Measurements from ENCODE around the gene MOB3B.
"Not testable (repeated sequence)": the region's sequence is repeated elsewhere in the genome, so short reads cannot be mapped to it uniquely, and the experiment has no call there.

Gene MOB3B

DNA sequence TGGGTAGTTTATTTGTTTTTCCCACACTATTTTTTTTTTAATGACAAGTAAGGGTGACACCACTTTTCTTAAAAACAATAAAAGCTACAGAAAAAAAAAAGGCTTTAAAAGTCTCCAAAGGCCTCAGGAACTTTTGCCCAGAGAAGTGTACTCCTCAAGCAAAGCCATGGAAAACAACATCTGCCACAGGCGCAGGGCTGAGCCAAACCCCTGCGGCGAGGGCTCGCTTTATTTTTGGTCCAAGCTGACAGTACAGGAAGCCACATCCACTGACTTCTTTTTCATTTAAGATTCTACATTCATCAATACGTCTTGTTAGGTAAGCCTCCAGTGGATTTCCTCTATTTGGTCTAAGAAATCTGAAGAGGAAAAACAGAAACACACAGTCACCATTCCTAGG lies 57.4 kb downstream of the MOB3B start:
- DNase-seq: no peak

DNA sequence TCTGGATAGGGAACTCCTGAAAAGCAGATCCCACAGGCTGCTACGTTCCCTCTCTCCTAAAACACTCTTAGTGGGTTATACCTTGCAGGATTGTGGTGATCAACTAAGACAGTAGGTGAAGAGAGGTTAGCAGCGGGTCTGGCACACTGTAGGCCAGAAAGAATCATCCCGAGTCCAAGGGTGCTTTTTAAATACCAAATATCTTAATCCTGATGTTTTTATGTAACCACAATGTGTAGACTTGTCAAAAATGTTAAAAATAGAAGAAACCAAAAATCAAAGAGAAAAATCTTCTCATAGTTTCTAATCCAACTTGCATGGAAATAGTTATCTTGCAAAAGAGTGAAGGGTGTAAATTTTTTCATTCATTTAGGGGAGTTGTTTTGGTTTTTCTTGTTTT lies 57.8 kb downstream of the MOB3B start:
- no peak for DNase-seq

- no peak for DNase-seq
Observed at GRCh38 chr9:27471366-27471765, 58.2 kb downstream of the MOB3B start.

GRCh38 chr9:27470291-27470856 lies 59.2 kb downstream of the MOB3B start:
- no peak for DNase-seq

DNA sequence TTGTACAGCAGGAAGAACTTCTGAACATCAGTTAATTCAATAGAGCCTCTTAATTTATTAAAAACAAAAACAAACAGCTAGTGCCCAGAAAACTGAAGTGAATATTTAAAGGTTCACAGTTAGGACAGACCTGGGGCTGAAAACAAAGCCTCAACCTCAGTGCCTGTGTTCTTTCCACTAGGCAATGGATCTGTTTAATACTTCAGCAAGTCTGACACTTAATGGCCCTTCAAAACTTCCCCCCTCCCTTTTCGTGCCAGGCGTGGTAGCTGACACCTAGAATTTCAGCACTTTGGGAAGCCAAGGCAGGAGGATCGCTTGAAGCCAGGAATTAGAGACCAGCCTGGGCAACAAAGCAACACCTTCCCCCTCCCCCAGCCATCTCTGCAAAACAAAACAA lies 60.1 kb downstream of the MOB3B start:
- DNase-seq: no peak

- no peak for DNase-seq
Observed at GRCh38 chr9:27468462-27469110, 61.0 kb downstream of the MOB3B start.

GRCh38 chr9:27468000-27468399 lies 61.6 kb downstream of the MOB3B start:
- no peak for DNase-seq

GRCh38 chr9:27467486-27467885 lies 62.1 kb downstream of the MOB3B start:
- DNase-seq: no peak

- DNase-seq: not testable (repeated sequence)
Observed at GRCh38 chr9:27466516-27466915, 63.1 kb downstream of the MOB3B start.

DNA sequence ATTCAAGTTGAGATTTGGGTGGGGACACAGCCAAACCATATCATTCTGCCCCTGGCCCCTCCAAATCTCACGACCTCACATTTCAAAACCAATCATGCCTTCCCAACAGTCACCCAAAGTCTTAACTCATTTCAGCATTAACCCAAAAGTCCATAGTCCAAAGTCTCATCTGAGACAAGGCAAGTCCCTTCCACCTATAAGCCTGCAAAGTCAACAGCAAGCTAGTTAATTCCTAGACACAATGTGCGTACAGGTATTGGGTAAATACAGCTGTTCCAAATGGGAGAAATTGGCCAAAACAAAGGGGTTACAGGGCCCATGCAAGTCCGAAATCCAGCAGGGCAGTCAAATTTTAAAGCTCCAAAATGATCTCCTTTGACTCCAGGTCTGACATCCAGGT lies 64.7 kb downstream of the MOB3B start:
- not testable (repeated sequence) for DNase-seq

GRCh38 chr9:27462846-27463245 lies 66.8 kb downstream of the MOB3B start:
- DNase-seq: no peak

DNA sequence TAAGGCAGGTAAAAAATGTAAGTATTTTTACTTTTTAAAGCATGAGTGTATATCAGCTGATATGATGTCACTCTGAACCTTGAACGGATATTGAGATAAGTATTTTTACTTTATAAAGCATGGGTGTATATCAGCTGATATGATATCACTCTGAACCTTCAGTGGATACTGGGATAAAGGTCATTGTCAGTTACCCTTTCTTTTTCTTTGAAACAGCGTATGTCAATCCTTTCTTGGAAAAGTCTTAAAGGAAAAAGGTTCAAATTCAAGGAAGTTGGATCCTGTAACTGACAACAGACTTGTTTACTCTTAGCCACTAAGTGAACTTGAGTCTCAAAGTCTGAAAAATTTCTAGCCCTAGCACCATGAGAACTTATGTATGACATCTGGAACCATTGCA lies 67.2 kb downstream of the MOB3B start:
- DNase-seq: no peak

DNA sequence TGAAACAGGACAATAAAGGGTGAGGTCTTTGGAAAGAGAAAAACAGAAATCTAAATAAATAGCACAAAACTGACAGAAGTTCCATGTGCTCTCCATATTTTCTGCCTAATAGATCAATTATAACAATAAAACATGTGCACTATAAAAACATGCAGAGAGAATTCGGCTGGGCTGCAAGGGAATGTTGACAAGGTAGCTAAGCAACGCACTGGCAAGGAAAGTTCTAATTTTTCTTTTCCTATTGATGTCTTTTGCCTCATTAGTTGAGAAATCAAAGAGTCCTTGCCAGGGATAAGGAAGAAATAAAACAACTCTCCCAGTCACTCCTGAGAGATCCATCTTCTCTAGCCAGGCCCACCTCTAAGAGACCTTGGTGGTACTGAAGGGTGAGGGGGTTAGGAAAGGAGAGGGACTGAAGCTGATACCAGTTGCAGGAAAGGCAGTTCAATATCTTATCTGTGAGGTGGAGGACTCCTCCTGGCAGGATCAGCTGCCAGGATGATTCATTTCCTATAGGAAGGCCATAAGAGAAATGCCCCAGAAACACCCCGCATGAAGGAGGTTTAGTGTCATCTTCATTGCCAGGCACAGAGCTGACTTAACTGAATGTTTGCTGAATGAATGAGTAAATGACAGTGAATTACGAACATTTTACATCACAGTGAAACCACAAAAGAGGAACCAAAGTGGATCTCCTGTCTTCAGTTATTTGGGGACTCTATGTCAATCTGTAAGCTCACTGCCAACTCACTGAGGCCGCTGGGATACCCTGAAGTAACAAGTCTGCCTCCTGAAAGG lies 69.2 kb downstream of the MOB3B start:
- no peak for DNase-seq

- DNase-seq: no peak
Observed at GRCh38 chr9:27457445-27457844, 72.2 kb downstream of the MOB3B start.

DNA sequence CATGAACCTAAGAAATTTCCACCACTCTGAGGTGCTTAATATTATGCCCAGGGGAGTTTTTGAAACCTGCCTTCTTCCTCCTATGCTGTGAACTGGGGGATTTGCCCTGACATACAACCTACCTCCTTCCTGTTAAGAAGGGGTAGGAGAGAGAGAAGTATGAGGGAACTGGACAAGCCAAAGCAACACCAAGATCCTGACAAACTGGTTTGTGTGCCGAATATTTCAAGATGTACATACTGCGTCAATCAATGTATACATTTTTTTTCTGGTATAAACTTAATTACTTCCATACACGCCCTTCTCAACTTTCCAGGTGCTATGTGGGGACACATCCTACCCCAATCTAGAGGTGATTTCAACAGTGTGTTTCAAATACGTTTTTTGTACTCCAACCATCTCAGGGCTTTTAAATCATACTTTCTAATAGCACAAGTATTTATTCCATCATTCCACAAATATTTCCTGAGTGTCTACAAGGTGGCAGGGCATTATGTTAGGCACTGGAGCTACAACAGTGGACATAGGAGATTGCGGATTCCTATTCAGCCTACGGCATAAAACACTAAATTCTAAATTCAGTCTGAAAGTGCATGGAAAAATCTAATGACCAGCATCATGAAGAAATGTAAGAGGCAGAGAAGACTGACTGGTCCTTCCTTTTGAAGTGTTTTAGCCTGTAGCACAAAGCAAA lies 75.6 kb downstream of the MOB3B start:
- no peak for DNase-seq

- no peak for DNase-seq
Observed at GRCh38 chr9:27451207-27451797, 78.3 kb downstream of the MOB3B start.

- DNase-seq: no peak
Observed at GRCh38 chr9:27450752-27451151, 78.9 kb downstream of the MOB3B start.

DNA sequence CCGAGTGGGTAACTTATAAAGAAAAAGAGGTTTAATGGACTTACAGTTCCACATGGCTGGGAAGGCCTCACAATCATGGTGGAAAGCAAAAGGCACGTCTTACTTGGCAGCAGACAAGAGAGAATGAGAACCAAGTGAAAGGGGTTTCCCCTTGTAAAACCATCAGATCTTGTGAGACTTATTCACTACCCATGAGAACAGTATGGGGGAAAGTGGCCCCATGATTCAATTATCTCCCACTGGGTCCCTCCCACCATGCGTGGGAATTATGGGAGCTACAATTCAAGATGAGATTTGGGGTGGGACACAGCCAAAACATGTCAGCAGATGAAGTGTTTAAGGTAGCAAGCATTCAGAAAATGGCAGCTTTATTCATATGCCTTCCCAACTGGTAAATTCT lies 81.3 kb downstream of the MOB3B start:
- DNase-seq: not testable (repeated sequence)

GRCh38 chr9:27447031-27447683 lies 82.5 kb downstream of the MOB3B start:
- no peak for DNase-seq

GRCh38 chr9:27445688-27446087 lies 83.9 kb downstream of the MOB3B start:
- DNase-seq: no peak

DNA sequence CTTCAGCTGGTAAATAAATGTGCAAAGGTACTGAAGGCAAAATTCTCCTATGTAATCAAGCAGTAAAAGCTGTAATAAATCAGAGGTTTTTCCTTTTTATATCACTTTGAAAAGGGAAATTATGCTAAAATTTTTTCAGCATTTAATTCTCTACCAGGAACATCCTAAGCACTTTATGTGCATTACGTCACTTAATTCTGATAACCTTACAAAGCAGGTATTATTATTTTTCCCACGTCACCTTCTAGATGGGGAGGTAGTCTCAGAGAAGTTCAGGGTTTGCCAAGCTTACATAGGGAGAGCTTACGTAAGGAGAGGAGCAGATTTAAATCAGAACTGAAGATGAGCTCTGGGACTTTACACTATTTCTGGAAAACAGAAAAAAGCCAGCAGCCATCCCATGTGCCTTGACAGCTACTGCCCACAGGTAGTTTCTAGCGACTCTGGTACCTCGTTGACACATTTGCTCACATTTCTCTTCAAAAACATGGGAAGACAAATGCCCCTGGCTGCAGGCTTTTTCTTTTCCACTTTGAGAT lies 84.5 kb downstream of the MOB3B start:
- no peak for DNase-seq

GRCh38 chr9:27442464-27442863 lies 87.2 kb downstream of the MOB3B start:
- no peak for DNase-seq

GRCh38 chr9:27441741-27442070 lies 87.9 kb downstream of the MOB3B start:
- no peak for DNase-seq

Data from NCI-H1930 (cell line).